Endothelial cell of umbilical vein (primary cell): ENCODE results near the gene NEDD4L. TPM values are rescaled to one million over a fixed set of nuclear protein-coding genes. Genes with fewer than 3 reads are reported as not detected.

Source experiments
- BruUV-seq: library from RNA; stranded (reverse); fragments of 400-500 nt; replicated peaks from 2 replicates; lab custom pipeline; 2021; lab: Mats Ljungman, UMichigan
- CTCF ChIA-PET: fragments of 300-600, 350-600 bp; sonication (Branson Sonifier 250); formaldehyde crosslinking; loops from one replicate; lab custom pipeline; 2021; ENCODE audit warnings: antibody characterized with exemption, inconsistent platforms; lab: Charles Lee
- POLR2A ChIA-PET: fragments of 300-600, 350-600 bp; sonication (Branson Sonifier 250); formaldehyde crosslinking; loops from one replicate; lab custom pipeline; 2021; ENCODE audit warnings: antibody characterized with exemption, inconsistent platforms; lab: Charles Lee
- DNase-seq: peaks from one replicate; pipeline ENCODE4 v3.0.0-alpha.2; 2011; ENCODE audit warnings: low read depth, low spot score
- FAIRE-seq: peaks from 2 replicates; lab custom pipeline; 2011; peaks lifted over from hg19 to GRCh38; lab: Jason Lieb, UNC
- H2AFZ ChIP-seq: 2 replicates; pipeline ENCODE4 v1.6.0; 2012; ENCODE audit warnings: low read depth, low read length, control low read depth, inconsistent platforms
- H3K27ac ChIP-seq: 2 replicates; pipeline ENCODE4 v1.5.1; 2011; ENCODE audit warnings: low read depth, mild to moderate bottlenecking, control low read depth, low read length, moderate library complexity; ENCODE audit not compliant: insufficient read depth
- H3K27me3 ChIP-seq, 2 experiments: 2 replicates each; pipeline versions ENCODE4 v1.6.0 to v1.6.1; 2011; ENCODE audit warnings: low read length in 2 of 2, mixed read lengths in 1 of 2; ENCODE audit not compliant: control insufficient read depth in 2 of 2, insufficient read depth in 2 of 2
- H3K36me3 ChIP-seq, 2 experiments: 2 replicates in 1 of 2; 3 replicates in 1 of 2; pipeline ENCODE4 v1.5.1; 2011; ENCODE audit warnings: low read length in 2 of 2, mild to moderate bottlenecking in 1 of 2, moderate library complexity in 1 of 2; ENCODE audit not compliant: control insufficient read depth in 2 of 2, insufficient read depth in 2 of 2; ENCODE audit errors: extremely low read depth in 1 of 2
- H3K4me1 ChIP-seq: 3 replicates; pipeline ENCODE4 v1.5.1; 2011; ENCODE audit warnings: mild to moderate bottlenecking, low read length; ENCODE audit not compliant: control insufficient read depth, insufficient read depth; ENCODE audit errors: extremely low read depth
- H3K4me2 ChIP-seq: 2 replicates; pipeline ENCODE4 v1.6.1; 2011; ENCODE audit warnings: low read length, control low read depth, mixed read lengths; ENCODE audit not compliant: insufficient read depth
- H3K4me3 ChIP-seq, 3 experiments: fragments of 200-600 bp in 1 of 3; sonication (generic), shearing (Covaris generic) in 1 of 3; replicated peaks in 1 of 3; 2 replicates each; pipeline ENCODE4 v1.5.1; 2011 to 2016; ENCODE audit warnings: control low read depth in 3 of 3, low read length in 3 of 3, mild to moderate bottlenecking in 2 of 3, inconsistent platforms in 1 of 3, low read depth in 1 of 3, moderate library complexity in 1 of 3; ENCODE audit not compliant: insufficient read depth in 1 of 3
- H3K79me2 ChIP-seq: 2 replicates; pipeline ENCODE4 v1.6.0; 2012; ENCODE audit warnings: low read length, inconsistent platforms; ENCODE audit not compliant: control insufficient read depth, insufficient read depth
- H3K9ac ChIP-seq: replicated peaks from 2 replicates; pipeline ENCODE3; 2011; ENCODE audit warnings: low read length, control low read depth; ENCODE audit not compliant: insufficient read depth; ENCODE audit errors: extremely low read depth
- H3K9me1 ChIP-seq: replicated peaks from 3 replicates; pipeline ENCODE4 v1.6.0; 2011; ENCODE audit warnings: mild to moderate bottlenecking, low read length; ENCODE audit not compliant: control insufficient read depth, insufficient read depth; ENCODE audit errors: extremely low read depth
- H3K9me3 ChIP-seq: replicated peaks from 2 replicates; pipeline ENCODE4 v1.5.1; 2012; ENCODE audit warnings: low read length, inconsistent platforms; ENCODE audit not compliant: control insufficient read depth, insufficient read depth
- H4K20me1 ChIP-seq: replicated peaks from 2 replicates; pipeline ENCODE3; 2011; ENCODE audit warnings: mild to moderate bottlenecking, low read length; ENCODE audit not compliant: control insufficient read depth, insufficient read depth; ENCODE audit errors: extremely low read depth
- EZH2 ChIP-seq: IDR thresholded peaks from 2 replicates; pipeline ENCODE4 v1.6.1; 2012; ENCODE audit warnings: borderline replicate concordance, low read depth, mild to moderate bottlenecking, moderate library complexity, low read length, inconsistent platforms; ENCODE audit not compliant: severe bottlenecking
- FOS ChIP-seq: IDR thresholded peaks from 2 replicates; pipeline ENCODE4 v1.6.1; 2011; ENCODE audit warnings: mild to moderate bottlenecking, low read length, moderate library complexity, borderline replicate concordance; ENCODE audit not compliant: insufficient read depth
- GATA2 ChIP-seq: IDR thresholded peaks from 2 replicates; pipeline ENCODE4 v1.7.0; 2011; ENCODE audit warnings: low read depth, mild to moderate bottlenecking, moderate library complexity, mixed read lengths, low read length; ENCODE audit not compliant: insufficient read length, insufficient read depth
- JUN ChIP-seq: IDR thresholded peaks from 2 replicates; pipeline ENCODE4 v1.6.1; 2011; ENCODE audit warnings: borderline replicate concordance, low read depth; ENCODE audit not compliant: insufficient read length, insufficient read depth
- MYC ChIP-seq: IDR thresholded peaks from one replicate; pipeline ENCODE4 v1.6.1; 2011; ENCODE audit warnings: mild to moderate bottlenecking, low read depth, low read length
- POLR2A ChIP-seq: IDR thresholded peaks from 2 replicates; pipeline ENCODE4 v1.6.1; 2012; ENCODE audit warnings: low read depth, mild to moderate bottlenecking, control low read depth, low read length
- POLR2AphosphoS5 ChIP-seq: IDR thresholded peaks from 2 replicates; pipeline ENCODE4 v1.6.1; 2012; ENCODE audit warnings: low read depth, mild to moderate bottlenecking, control low read depth, low read length, moderate library complexity; ENCODE audit not compliant: insufficient read depth
- dilution Hi-C: fragments of 300-500 bp; cut with MboI; formaldehyde crosslinking; loops from one replicate; pipeline ENCODE4 v1.15.0; 2019; ENCODE audit warnings: low sequenced_read_pairs; ENCODE audit not compliant: extremely low pct_ligation_motif_present
- intact Hi-C: fragments of 100-400 bp; cut with micrococcal nuclease; formaldehyde crosslinking; loops from one replicate; pipeline ENCODE4 v1.10.0; 2022
- polyA plus RNA-seq, 4 experiments: library from polyadenylated mRNA; depleted of rRNA in 3 of 4; stranded (reverse) in 3 of 4; unstranded in 1 of 4; fragments of >200 nt; gene quantifications; 2 replicates each; pipeline versions ENCODE4 v1.2.1 to v1.2.3, GENCODE V29; 2011 to 2012; ENCODE audit warnings: missing spikeins in 1 of 4
- total RNA-seq: library from RNA; stranded (reverse); gene quantifications from 2 replicates; pipeline ENCODE4 v1.2.3, GENCODE V29; 2021
- TF ChIP-seq, protein P1 (sequence below), 2 donors: IDR thresholded peaks; 1 replicate in 1 of 2; 2 replicates in 1 of 2; pipeline ENCODE4 v1.5.1; 2011; ENCODE audit warnings: low read length in 2 of 2, mild to moderate bottlenecking in 2 of 2, moderate library complexity in 2 of 2, control low read depth in 1 of 2, inconsistent platforms in 1 of 2, low read depth in 1 of 2; ENCODE audit not compliant: insufficient read depth in 1 of 2; ENCODE audit errors: extremely low read depth in 1 of 2
- TF ChIP-seq, protein P2 (sequence below): IDR thresholded peaks from 2 replicates; pipeline ENCODE4 v1.6.1; 2011; ENCODE audit not compliant: insufficient read depth, insufficient read length

NEDD4L gene
- total and polyA plus RNA-seq, 2 donors (not counting 3 experiments of a cell fraction or from before 2014, with no cell fraction given), result 20.5 to 78.9 TPM

DNA sequence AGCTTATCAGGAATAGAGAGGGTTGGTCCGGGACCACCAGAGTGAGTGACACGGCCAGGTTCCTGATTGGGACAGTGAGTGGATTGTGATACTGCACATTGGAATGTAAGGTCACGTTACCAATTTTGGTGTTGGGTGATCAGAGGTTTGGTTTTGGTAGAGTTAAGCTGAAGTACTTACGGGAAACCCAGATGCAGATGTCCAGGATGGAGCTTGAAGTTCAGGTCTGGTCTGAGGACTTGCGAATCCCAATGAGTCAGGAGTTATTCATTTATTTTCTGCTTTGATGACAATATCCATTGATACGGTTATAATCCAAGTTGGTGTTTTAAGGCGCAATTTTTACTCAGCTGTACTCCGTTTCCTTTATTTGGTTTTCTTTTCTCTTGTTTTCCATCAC is 311.2 kb downstream of the NEDD4L start:
- TF ChIP-seq POLR2A (no peak), FOS (no peak), GATA2 (no peak), POLR2AphosphoS5 (no peak), JUN (no peak), MYC (no peak), EZH2 (no peak)
- TF ChIP-seq, protein P1, sequence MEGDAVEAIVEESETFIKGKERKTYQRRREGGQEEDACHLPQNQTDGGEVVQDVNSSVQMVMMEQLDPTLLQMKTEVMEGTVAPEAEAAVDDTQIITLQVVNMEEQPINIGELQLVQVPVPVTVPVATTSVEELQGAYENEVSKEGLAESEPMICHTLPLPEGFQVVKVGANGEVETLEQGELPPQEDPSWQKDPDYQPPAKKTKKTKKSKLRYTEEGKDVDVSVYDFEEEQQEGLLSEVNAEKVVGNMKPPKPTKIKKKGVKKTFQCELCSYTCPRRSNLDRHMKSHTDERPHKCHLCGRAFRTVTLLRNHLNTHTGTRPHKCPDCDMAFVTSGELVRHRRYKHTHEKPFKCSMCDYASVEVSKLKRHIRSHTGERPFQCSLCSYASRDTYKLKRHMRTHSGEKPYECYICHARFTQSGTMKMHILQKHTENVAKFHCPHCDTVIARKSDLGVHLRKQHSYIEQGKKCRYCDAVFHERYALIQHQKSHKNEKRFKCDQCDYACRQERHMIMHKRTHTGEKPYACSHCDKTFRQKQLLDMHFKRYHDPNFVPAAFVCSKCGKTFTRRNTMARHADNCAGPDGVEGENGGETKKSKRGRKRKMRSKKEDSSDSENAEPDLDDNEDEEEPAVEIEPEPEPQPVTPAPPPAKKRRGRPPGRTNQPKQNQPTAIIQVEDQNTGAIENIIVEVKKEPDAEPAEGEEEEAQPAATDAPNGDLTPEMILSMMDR (IDR thresholded peaks at IDR 0.05; ENCODE audit: extremely low read depth in 1 of 2, insufficient read depth in 1 of 2, low read depth in 1 of 2, low read length in 2 of 2), result no peak
- TF ChIP-seq, protein P2, sequence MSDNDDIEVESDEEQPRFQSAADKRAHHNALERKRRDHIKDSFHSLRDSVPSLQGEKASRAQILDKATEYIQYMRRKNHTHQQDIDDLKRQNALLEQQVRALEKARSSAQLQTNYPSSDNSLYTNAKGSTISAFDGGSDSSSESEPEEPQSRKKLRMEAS, result no peak
- CTCF ChIA-PET, result interaction anchor here (0.9 kb wide), 1 partner anchor 10 kb away, joined by 3 read pairs; no protein-coding TSS in a partner anchor
- no TSS peak for BruUV-seq

More for the DNA sequence above, 311.2 kb downstream of the NEDD4L start:
- intact Hi-C loops (no loop called here), dilution Hi-C loops (no loop called here)
- Histone ChIP-seq H3K9me1 (no peaks in the 10 kb centered on the region), H3K4me1 (no peaks in the 10 kb centered on the region), H3K9me3 (no peaks in the 10 kb centered on the region), H3K9ac (no peak overlapping the region), H2AFZ (no peak overlapping the region), H4K20me1 (no peaks in the 10 kb centered on the region), H3K27ac (no peak overlapping the region), H3K4me3 (no peak overlapping the region), H3K27me3 (no peaks in the 10 kb centered on the region), H3K4me2 (no peak overlapping the region), H3K36me3 (peaks cover 0 to 10% of the 10 kb centered on the region in 2 experiments), H3K79me2 (no peaks in the 10 kb centered on the region)
- FAIRE-seq (no peak), DNase-seq (no peak)
- POLR2A ChIA-PET, result no interaction called here
